H1 (cell line): Measurements from ENCODE around the gene SUSD1. TPM values are rescaled to one million over a fixed set of nuclear protein-coding genes. Genes with fewer than 3 reads are reported as not detected.
A peak's percentile ranks its signal among the peaks of the same experiment; 100 is the strongest.

Experiments used
- CTCF ChIA-PET: fragments of 300-600 bp; sonication (Branson Sonifier 250); formaldehyde crosslinking; loops from one replicate; lab custom pipeline; 2021; ENCODE audit not compliant: partially characterized antibody; lab: Charles Lee
- POLR2A ChIA-PET: fragments of 300-600 bp; sonication (Branson Sonifier 250); formaldehyde crosslinking; loops from one replicate; lab custom pipeline; 2021; ENCODE audit warnings: inconsistent platforms; ENCODE audit not compliant: partially characterized antibody; lab: Charles Lee
- DNase-seq, 2 experiments: peaks; one replicate each; pipeline versions ENCODE4 v3.0.0 to v3.0.0-alpha.2; 2010 to 2022; ENCODE audit warnings: low spot score in 2 of 2, low read depth in 1 of 2, mixed read lengths in 1 of 2
- FAIRE-seq: peaks from 2 replicates; lab custom pipeline; 2011; peaks lifted over from hg19 to GRCh38; lab: Jason Lieb, UNC
- H2AFZ ChIP-seq: 2 replicates; pipeline ENCODE4 v1.8.1; 2012; ENCODE audit warnings: low read length, inconsistent platforms
- H2AK5ac ChIP-seq: 2 replicates; pipeline ENCODE4 v1.6.1; 2013; ENCODE audit warnings: low read depth, low read length
- H2BK120ac ChIP-seq: replicated peaks from 2 replicates; pipeline ENCODE3; 2013; ENCODE audit warnings: low read depth, low read length, inconsistent platforms
- H2BK12ac ChIP-seq: 2 replicates; pipeline ENCODE4 v1.6.1; 2013; ENCODE audit warnings: low read depth, low read length
- H2BK15ac ChIP-seq: 2 replicates; pipeline ENCODE4 v1.6.1; 2013; ENCODE audit warnings: low read length
- H2BK20ac ChIP-seq: 2 replicates; pipeline ENCODE4 v1.6.1; 2013; ENCODE audit warnings: low read length
- H2BK5ac ChIP-seq: 2 replicates; pipeline ENCODE4 v1.6.1; 2013; ENCODE audit warnings: low read depth, low read length
- H3K14ac ChIP-seq: 2 replicates; pipeline ENCODE4 v1.6.1; 2013; ENCODE audit warnings: inconsistent platforms; ENCODE audit not compliant: insufficient read length
- H3K18ac ChIP-seq: 2 replicates; pipeline ENCODE4 v1.6.1; 2013; ENCODE audit warnings: low read length; ENCODE audit errors: extremely low read depth
- H3K23ac ChIP-seq: 2 replicates; pipeline ENCODE4 v1.6.1; 2013; ENCODE audit warnings: inconsistent platforms; ENCODE audit not compliant: insufficient read length
- H3K23me2 ChIP-seq: 2 replicates; pipeline ENCODE4 v1.6.1; 2013; ENCODE audit warnings: low read depth, low read length
- H3K27ac ChIP-seq: 2 replicates; pipeline ENCODE4 v1.6.1; 2011; ENCODE audit warnings: low read depth, low read length, inconsistent platforms
- H3K27me3 ChIP-seq, 4 experiments: replicated peaks in 1 of 4; 1 replicate in 1 of 4; 2 replicates in 3 of 4; pipeline versions ENCODE4 v1.6.1 to v1.8.1; 2011 to 2013; ENCODE audit warnings: low read length in 3 of 4, mild to moderate bottlenecking in 3 of 4, inconsistent platforms in 2 of 4, mixed read lengths in 2 of 4, moderate library complexity in 1 of 4; ENCODE audit not compliant: control insufficient read depth in 3 of 4, insufficient read depth in 3 of 4; ENCODE audit errors: extremely low read depth in 1 of 4
- H3K36me3 ChIP-seq, 4 experiments: 2 replicates each; pipeline versions ENCODE4 v1.6.1 to v1.8.1; 2011 to 2013; ENCODE audit warnings: mild to moderate bottlenecking in 4 of 4, low read length in 3 of 4, moderate library complexity in 2 of 4, control low read depth in 1 of 4, inconsistent platforms in 1 of 4; ENCODE audit not compliant: insufficient read depth in 4 of 4, control insufficient read depth in 2 of 4
- H3K4ac ChIP-seq: replicated peaks from 2 replicates; pipeline ENCODE3; 2013; ENCODE audit warnings: low read length, low read depth, mixed read lengths, inconsistent platforms; ENCODE audit not compliant: insufficient read length
- H3K4me1 ChIP-seq, 4 experiments: replicated peaks in 1 of 4; 1 replicate in 1 of 4; 2 replicates in 3 of 4; pipeline versions ENCODE4 v1.6.1 to v1.8.1; 2011 to 2013; ENCODE audit warnings: low read length in 3 of 4, inconsistent platforms in 2 of 4, mixed read lengths in 1 of 4; ENCODE audit not compliant: insufficient read depth in 4 of 4, control insufficient read depth in 3 of 4
- H3K4me2 ChIP-seq, 2 experiments: 2 replicates each; pipeline versions ENCODE4 v1.6.1 to v1.8.1; 2011 to 2013; ENCODE audit warnings: low read depth in 2 of 2, low read length in 2 of 2, control low read depth in 1 of 2, inconsistent platforms in 1 of 2, mild to moderate bottlenecking in 1 of 2; ENCODE audit not compliant: insufficient read depth in 1 of 2
- H3K4me3 ChIP-seq, 4 experiments: fragments of 200-600, 300-600 bp in 1 of 4; sonication (generic), shearing (Covaris generic), sonication (Bioruptor Twin) in 1 of 4; 2 replicates each; pipeline versions ENCODE4 v1.5.1 to v1.8.1; 2011 to 2016; ENCODE audit warnings: low read length in 4 of 4, low read depth in 3 of 4, control low read depth in 2 of 4, inconsistent platforms in 2 of 4, mild to moderate bottlenecking in 2 of 4, mixed read lengths in 1 of 4, moderate library complexity in 1 of 4; ENCODE audit not compliant: insufficient read depth in 2 of 4; ENCODE audit errors: extremely low read depth in 1 of 4
- H3K56ac ChIP-seq: replicated peaks from 2 replicates; pipeline ENCODE3; 2013; ENCODE audit warnings: low read depth, mild to moderate bottlenecking, mixed read lengths, low read length, inconsistent platforms; ENCODE audit not compliant: insufficient read length
- H3K79me1 ChIP-seq: 2 replicates; pipeline ENCODE4 v1.6.1; 2013; ENCODE audit warnings: low read depth, low read length, control low read depth
- H3K79me2 ChIP-seq, 2 experiments: 2 replicates each; pipeline versions ENCODE4 v1.6.1 to v1.8.1; 2012 to 2013; ENCODE audit warnings: low read length in 2 of 2, mild to moderate bottlenecking in 2 of 2, inconsistent platforms in 1 of 2; ENCODE audit not compliant: insufficient read depth in 2 of 2, control insufficient read depth in 1 of 2
- H3K9ac ChIP-seq, 4 experiments: replicated peaks in 1 of 4; 1 replicate in 1 of 4; 2 replicates in 3 of 4; pipeline versions ENCODE4 v1.6.1 to v1.8.1; 2011 to 2013; ENCODE audit warnings: low read depth in 3 of 4, low read length in 3 of 4, control low read depth in 2 of 4, mild to moderate bottlenecking in 2 of 4, moderate library complexity in 2 of 4, inconsistent platforms in 1 of 4; ENCODE audit errors: extremely low read depth in 1 of 4
- H3K9me3 ChIP-seq, 2 experiments: 2 replicates each; pipeline versions ENCODE4 v1.6.1 to v1.8.1; 2012 to 2013; ENCODE audit warnings: mild to moderate bottlenecking in 2 of 2, moderate library complexity in 2 of 2, control low read depth in 1 of 2, inconsistent platforms in 1 of 2, low read depth in 1 of 2, low read length in 1 of 2, mixed read lengths in 1 of 2; ENCODE audit not compliant: insufficient read depth in 2 of 2
- H4K20me1 ChIP-seq, 2 experiments: replicated peaks in 1 of 2; 2 replicates each; pipeline versions ENCODE3 to v1.8.1; 2011 to 2013; ENCODE audit warnings: inconsistent platforms in 2 of 2, low read length in 2 of 2, mild to moderate bottlenecking in 1 of 2; ENCODE audit not compliant: insufficient read depth in 2 of 2, control insufficient read depth in 1 of 2
- H4K5ac ChIP-seq: 2 replicates; pipeline ENCODE4 v1.6.1; 2013; ENCODE audit warnings: low read length, low read depth, mixed read lengths, inconsistent platforms; ENCODE audit not compliant: insufficient read length
- H4K8ac ChIP-seq: 2 replicates; pipeline ENCODE4 v1.8.0; 2013; ENCODE audit warnings: mild to moderate bottlenecking, moderate library complexity, low read length, inconsistent platforms; ENCODE audit not compliant: insufficient read depth; ENCODE audit errors: extremely low read depth
- H4K91ac ChIP-seq: replicated peaks from 2 replicates; pipeline ENCODE3; 2013; ENCODE audit warnings: low read length, mixed read lengths, inconsistent platforms; ENCODE audit not compliant: insufficient read length
- KDM4A ChIP-seq: IDR thresholded peaks from one replicate; pipeline ENCODE4 v1.7.1; 2012; ENCODE audit warnings: low read depth, mild to moderate bottlenecking, moderate library complexity, low read length, inconsistent platforms; ENCODE audit not compliant: severe bottlenecking
- POLR2A ChIP-seq, 2 experiments: IDR thresholded peaks; 1 replicate in 1 of 2; 2 replicates in 1 of 2; pipeline ENCODE4 v1.6.1; 2011; ENCODE audit warnings: low read depth in 2 of 2, low read length in 2 of 2, mild to moderate bottlenecking in 2 of 2; ENCODE audit errors: control extremely low read depth in 1 of 2
- SP1 ChIP-seq: IDR thresholded peaks from 2 replicates; pipeline ENCODE4 v1.6.1; 2011; ENCODE audit warnings: low read depth, low read length
- SRF ChIP-seq: IDR thresholded peaks from 2 replicates; pipeline ENCODE4 v1.6.1; 2011; ENCODE audit warnings: mild to moderate bottlenecking, low read depth, low read length, moderate library complexity
- WGBS, 2 experiments: shearing (Covaris generic) in 1 of 2; methylation state at CpG; one replicate each; pipeline versions ENCODE4 v1.1.6 to v1.1.7; 2013 to 2015; ENCODE audit warnings: low lambda C conversion rate in 2 of 2, mixed read lengths in 2 of 2, inconsistent platforms in 1 of 2, low coverage in 1 of 2, missing lambda C conversion rate in 1 of 2; ENCODE audit not compliant: insufficient replicate concordance in 2 of 2, insufficient coverage in 1 of 2, insufficient read length in 1 of 2; ENCODE audit errors: extremely low coverage in 1 of 2, missing lambda C conversion rate in 1 of 2; 5-methylcytosine and 5-hydroxymethylcytosine counted together
- polyA plus RNA-seq, 7 experiments: library from polyadenylated mRNA; depleted of rRNA in 3 of 7; stranded (reverse) in 5 of 7; unstranded in 2 of 7; fragments of >200 nt in 5 of 7; fragments of 200-250 nt in 2 of 7; gene quantifications; 1 replicate in 5 of 7; 2 replicates in 1 of 7; 4 replicates in 1 of 7; pipeline versions ENCODE4 v1.2.1 to v1.2.3, GENCODE V29; 2011 to 2013; ENCODE audit warnings: missing spikeins in 2 of 7, mixed read lengths in 2 of 7
- total RNA-seq: library from RNA; stranded (reverse); fragmentation: NEBNext Ultra II Directional; extraction: Animal tissue kit (Norgen Biotek cat#: 25700); gene quantifications from 2 replicates; pipeline ENCODE4 v1.2.1, GENCODE V29; 2021

Gene SUSD1
- total and polyA plus RNA-seq, 2 of the 8 experiments (the other 6 are each of a cell fraction or from before 2014, with no cell fraction given): 2.8 to 7.2 TPM

GRCh38 chr9:112028242-112029221 lies 146.6 kb downstream of the SUSD1 start:
- H4K20me1 ChIP-seq: no peaks in the 10 kb centered on the region
- ChIA-PET CTCF (interaction anchor here (0.7 to 1.9 kb wide), 3 partner anchors 17 to 331 kb away, joined by 3 to 6 read pairs (median 4); no protein-coding TSS in a partner anchor), POLR2A (no interaction called here)
- H3K56ac ChIP-seq: no peak overlapping the region
- H3K4me2 ChIP-seq: no peak overlapping the region
- H2AK5ac ChIP-seq: no peak overlapping the region
- no peaks in the 10 kb centered on the region for H3K36me3 ChIP-seq
- DNase-seq: no peak
- no peak overlapping the region for H2BK5ac ChIP-seq
- H3K18ac ChIP-seq: no peak overlapping the region
- no peak overlapping the region for H3K4me3 ChIP-seq
- H3K4me1 ChIP-seq: peaks cover 0 to 3% (median 0%) of the 10 kb centered on the region in 4 experiments; a peak in 1 of 7 replicates
- no peak for FAIRE-seq
- H2BK120ac ChIP-seq: no peak overlapping the region
- H2BK15ac ChIP-seq: peak overlapping the region; percentile 82; the same call in 1 of the 2 replicates
- no peak overlapping the region for H4K8ac ChIP-seq
- H3K23ac ChIP-seq: no peak overlapping the region
- H3K9ac ChIP-seq: no peak overlapping the region
- H3K23me2 ChIP-seq: no peaks in the 10 kb centered on the region
- no peak overlapping the region for H3K4ac ChIP-seq
- no peak for TF ChIP-seq SRF
- no peak for TF ChIP-seq KDM4A
- TF ChIP-seq POLR2A (IDR thresholded peaks at IDR 0.05; ENCODE audit: control extremely low read depth in 1 of 2, low read depth in 2 of 2, low read length in 2 of 2): no peak
- no peak for TF ChIP-seq SP1
- WGBS, 2 experiments: 91% methylated on average over 13 of the region's 13 CpGs; no CpG with 5 or more reads in 1 of the 2 experiments
- no peaks in the 10 kb centered on the region for H3K79me2 ChIP-seq
- no peak overlapping the region for H3K14ac ChIP-seq
- H4K91ac ChIP-seq: no peak overlapping the region
- H3K27me3 ChIP-seq: no peaks in the 10 kb centered on the region
- 0 out of 2 replicates have a peak overlapping the region, but pooled peaks have one; percentile 40 for H2AFZ ChIP-seq
- H2BK12ac ChIP-seq: no peak overlapping the region
- no peak overlapping the region for H4K5ac ChIP-seq
- no peak overlapping the region for H2BK20ac ChIP-seq
- no peaks in the 10 kb centered on the region for H3K9me3 ChIP-seq
- H3K79me1 ChIP-seq: no peaks in the 10 kb centered on the region
- no peak overlapping the region for H3K27ac ChIP-seq
